GM06990 (cell line): Measurements from ENCODE around the gene PGPEP1.
"Not testable (repeated sequence)": the region's sequence is repeated elsewhere in the genome, so short reads cannot be mapped to it uniquely, and the experiment has no call there.

Experiments used
- DNase-seq: peaks from one replicate; pipeline ENCODE4 v3.0.0-alpha.2; 2011; ENCODE audit not compliant: insufficient read length; ENCODE audit errors: extremely low read depth
- H3K27me3 ChIP-seq: replicated peaks from 2 replicates; pipeline ENCODE4 v1.6.0; 2011; ENCODE audit warnings: low read length; ENCODE audit not compliant: control insufficient read depth, insufficient read depth
- H3K36me3 ChIP-seq: 2 replicates; pipeline ENCODE4 v1.5.1; 2011; ENCODE audit warnings: low read length; ENCODE audit not compliant: control insufficient read depth, insufficient read depth
- H3K4me3 ChIP-seq: replicated peaks from 2 replicates; pipeline ENCODE4 v1.5.1; 2011; ENCODE audit warnings: low read depth, mild to moderate bottlenecking, control low read depth, low read length
- CTCF ChIP-seq: IDR thresholded peaks from 2 replicates; pipeline ENCODE4 v1.5.1; 2011; ENCODE audit warnings: low read length, control low read depth, mild to moderate bottlenecking, inconsistent platforms; ENCODE audit not compliant: insufficient read depth, poor library complexity, severe bottlenecking

The PGPEP1 gene

GRCh38 chr19:18380843-18381242 lies 40.4 kb downstream of the PGPEP1 start:
- DNase-seq: no peak
- Histone ChIP-seq H3K36me3 (no peaks in the 10 kb centered on the region), H3K4me3 (no peak overlapping the region), H3K27me3 (no peaks in the 10 kb centered on the region)
- no peak for TF ChIP-seq CTCF

- not testable (repeated sequence) for H3K27me3 ChIP-seq, DNase-seq, H3K4me3 ChIP-seq, H3K36me3 ChIP-seq
Observed at GRCh38 chr19:18383622-18384021, 43.2 kb downstream of the PGPEP1 start.

GRCh38 chr19:18384775-18385174 lies 44.4 kb downstream of the PGPEP1 start:
- no peaks in the 10 kb centered on the region for H3K27me3 ChIP-seq
- no peak for TF ChIP-seq CTCF
- H3K4me3 ChIP-seq: no peak overlapping the region

GRCh38 chr19:18385359-18385674 lies 44.9 kb downstream of the PGPEP1 start:
- no peaks in the 10 kb centered on the region for H3K27me3 ChIP-seq

More at GRCh38 chr19:18384775-18385174, 44.4 kb downstream of the PGPEP1 start:
- no peaks in the 10 kb centered on the region for H3K36me3 ChIP-seq
- no peak for DNase-seq

GRCh38 chr19:18385675-18386542 lies 45.5 kb downstream of the PGPEP1 start, which contains the start of gene GDF15:
GDF15 (plus strand) TSS chr19:18386158; CDS start chr19:18386190, 32 bp downstream.
- Histone ChIP-seq H3K27me3 (no peaks in the 10 kb centered on the region), H3K36me3 (no peaks in the 10 kb centered on the region), H3K4me3 (peak within 1 kb of the TSS; percentile 51)
- DNase-seq: no peak
- TF ChIP-seq CTCF: peak; percentile 81

More at GRCh38 chr19:18385359-18385674, 44.9 kb downstream of the PGPEP1 start:
- H3K36me3 ChIP-seq: no peaks in the 10 kb centered on the region
- TF ChIP-seq CTCF: no peak
- H3K4me3 ChIP-seq: no peak overlapping the region
- DNase-seq: no peak

GRCh38 chr19:18386543-18387271 lies 46.3 kb downstream of the PGPEP1 start:
- DNase-seq: no peak
- H3K4me3 ChIP-seq: peak overlapping the region; percentile 51
- H3K36me3 ChIP-seq: no peaks in the 10 kb centered on the region
- TF ChIP-seq CTCF: no peak
- no peaks in the 10 kb centered on the region for H3K27me3 ChIP-seq
